GM18499 (cell line): ENCODE results near the gene ANK3.

Source experiments
- ATAC-seq: cut with Tn5 transposase; IDR thresholded peaks from one replicate; pipeline ENCODE4 v1.9.1; 2021; ENCODE audit warnings: moderate number of reproducible peaks; ENCODE audit not compliant: insufficient read depth, unreplicated experiment

ANK3 gene

DNA sequence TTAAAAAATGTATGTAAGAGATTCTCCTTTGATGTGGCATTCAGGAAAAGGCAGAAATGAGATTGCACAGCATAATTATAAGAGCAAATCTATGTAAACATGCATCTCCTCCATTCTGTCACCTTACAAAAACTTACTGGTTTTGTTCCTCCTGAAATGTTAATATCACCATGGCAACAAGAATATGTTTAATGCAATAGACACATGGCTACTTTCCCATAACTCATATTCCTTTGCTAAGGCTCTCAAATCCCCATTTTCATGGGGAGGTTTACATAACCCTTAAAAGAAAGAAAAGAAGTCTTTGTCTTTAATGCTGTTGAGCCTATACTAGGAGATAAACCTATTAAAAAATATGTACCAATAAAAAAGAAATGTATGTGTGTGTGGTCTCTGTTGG, 136.2 kb downstream of the ANK3 start:
- ATAC-seq: no peak

DNA sequence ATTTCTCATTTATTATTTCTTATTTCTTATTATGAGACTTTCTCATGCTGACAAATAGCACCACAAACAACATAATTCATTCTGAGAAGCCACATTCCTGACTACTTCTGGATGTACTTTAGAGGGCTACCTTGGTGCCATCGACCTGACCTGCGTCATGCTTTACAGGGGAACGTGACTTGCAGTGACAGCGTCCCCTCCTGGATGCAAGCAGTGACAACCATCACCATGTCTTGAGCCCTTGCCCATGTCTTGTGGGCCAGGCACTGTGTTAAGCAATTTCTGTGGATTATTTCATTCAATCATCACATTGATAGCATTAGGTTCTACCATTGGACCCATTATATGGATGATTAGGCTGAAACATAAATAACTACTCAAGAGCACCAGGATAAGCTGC, 137.0 kb downstream of the ANK3 start:
- no peak for ATAC-seq

DNA sequence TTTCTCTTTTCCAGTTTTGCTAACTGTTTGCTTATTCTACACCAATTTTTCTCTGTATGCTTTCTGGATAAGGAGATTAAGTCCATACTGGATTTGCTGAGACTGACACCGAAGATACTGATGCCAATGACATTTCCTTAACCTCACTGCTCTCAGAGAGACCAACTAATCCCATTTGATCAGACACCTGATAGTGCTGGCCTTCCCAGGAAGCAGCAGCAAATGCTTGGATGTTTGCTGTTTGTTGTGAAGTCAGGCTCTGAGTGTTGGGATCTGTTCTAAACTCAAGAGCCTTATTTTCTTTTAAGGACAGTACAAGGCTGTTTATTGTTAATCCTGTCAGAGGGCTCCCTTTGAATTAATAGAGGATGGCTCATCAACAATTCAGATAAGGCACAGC, 143.3 kb downstream of the ANK3 start:
- ATAC-seq: no peak

DNA sequence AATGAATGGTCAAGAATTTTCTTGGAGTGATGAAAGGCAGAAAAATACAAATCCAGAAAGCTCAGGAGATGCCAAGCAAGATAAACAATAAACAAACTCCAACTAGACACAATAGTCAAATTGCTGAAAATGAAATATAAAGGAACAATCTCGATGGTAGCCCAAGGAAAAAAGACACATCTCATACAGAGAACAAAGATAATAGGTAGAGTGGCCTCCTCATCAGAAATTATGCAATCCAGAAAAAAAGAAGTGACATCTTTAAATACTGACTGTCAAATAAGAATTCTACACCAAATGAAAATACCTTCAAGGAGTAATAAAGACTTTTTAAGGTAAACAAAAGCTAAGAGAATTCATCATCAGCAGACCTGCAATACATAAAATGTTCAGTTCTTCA, 150.4 kb downstream of the ANK3 start:
- ATAC-seq: no peak

DNA sequence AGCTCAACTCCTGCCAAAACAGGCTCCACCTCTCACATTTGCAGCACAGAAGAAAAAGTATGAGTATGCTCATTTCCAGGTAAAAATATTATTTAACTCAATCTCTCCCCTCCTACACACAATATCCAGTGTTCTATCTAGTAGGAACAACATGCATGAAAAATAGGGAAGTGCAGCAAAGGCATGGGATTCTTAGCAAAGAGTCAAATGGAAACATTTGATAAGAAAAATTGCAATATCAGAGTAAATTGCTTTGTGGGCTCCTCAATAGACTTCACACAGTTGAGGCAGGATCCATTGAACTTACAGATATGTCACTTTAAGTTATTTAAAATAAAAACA, 150.9 kb downstream of the ANK3 start:
- no peak for ATAC-seq

DNA sequence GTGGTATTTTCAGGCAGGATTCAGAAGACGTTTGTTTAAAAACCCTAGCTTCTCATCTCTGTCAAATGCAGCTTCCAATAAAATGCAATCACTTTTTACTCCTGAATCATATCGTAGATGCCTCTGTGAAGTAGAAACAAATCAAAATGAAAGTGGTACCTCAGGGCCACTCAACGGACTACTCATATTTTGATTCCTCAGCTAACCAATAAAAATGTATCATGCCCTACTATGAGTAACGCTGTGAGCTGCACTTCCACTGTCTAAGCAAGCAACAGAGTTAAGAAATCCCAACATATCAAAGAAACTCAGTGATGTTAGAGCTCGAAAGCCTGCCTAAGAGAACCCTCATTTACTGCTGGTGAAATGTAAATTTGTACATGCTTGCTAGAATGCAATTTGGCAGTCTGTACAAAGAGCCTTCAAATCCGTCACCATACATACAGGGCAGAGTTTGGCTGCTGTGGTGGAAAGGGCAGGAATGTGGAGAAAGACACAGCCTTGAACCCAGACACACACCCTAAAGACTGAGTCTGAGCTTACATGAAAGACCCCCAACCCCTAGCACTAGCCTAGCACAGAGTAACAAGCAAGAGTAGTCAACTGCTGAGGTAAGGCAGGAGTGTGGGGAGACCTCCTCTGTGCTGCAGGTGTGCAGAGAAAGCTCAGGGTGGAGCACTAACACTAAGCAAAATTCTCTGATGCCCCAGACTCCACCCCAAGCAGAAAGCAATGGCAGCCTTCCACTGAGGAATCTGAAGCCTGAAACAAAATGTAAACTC, 151.5 kb downstream of the ANK3 start:
- ATAC-seq: peak; percentile 28

DNA sequence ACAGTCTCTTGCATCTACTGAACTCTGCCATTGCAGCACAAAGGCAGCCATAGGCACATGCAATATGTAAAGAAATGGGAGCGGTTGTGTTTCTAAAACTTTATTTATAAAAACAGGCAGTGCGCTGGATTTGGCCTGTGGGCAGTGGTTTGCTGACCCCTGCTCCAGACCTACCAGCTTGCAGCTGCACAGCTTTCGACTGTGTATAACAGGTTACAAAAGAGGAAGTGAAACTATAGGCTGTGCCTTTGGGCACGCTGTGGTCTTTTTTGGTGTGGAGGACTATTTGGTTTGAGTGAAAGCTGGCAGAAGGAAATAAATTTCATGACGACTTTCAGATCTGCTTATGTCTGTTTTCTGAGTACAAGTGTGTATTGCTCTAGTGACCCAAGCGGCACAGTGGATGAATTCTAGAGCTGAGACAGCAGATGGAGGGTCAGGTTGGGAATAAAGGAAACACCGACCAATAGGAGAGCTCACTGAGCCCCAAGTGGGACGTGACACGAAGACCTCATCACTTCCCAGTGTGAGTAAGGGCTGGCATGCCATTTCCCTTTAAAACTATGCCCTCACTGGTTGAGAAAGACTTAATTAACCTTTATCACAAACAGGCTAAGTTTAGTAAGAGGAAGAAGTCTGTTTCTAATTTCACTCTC, 152.7 kb downstream of the ANK3 start:
- peak; percentile 97 for ATAC-seq

DNA sequence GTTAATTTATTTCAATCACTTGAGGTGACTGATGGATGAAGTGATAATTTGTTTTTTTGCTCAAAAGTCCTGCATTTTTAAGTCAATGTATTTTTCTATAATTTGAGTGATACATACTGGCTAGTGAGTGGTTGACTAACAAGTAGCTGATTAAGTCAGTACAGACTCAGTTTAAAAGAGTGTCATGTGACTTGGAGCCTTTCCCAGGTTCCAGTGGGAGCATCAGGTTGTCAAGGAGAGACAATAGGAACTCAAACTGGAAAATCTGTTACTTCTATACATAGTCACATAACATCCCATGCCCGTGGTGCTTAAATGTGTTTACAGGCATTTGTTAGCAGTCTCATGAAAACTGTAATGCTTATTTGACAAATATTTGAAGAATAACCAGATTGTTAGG, 154.7 kb downstream of the ANK3 start:
- no peak for ATAC-seq

DNA sequence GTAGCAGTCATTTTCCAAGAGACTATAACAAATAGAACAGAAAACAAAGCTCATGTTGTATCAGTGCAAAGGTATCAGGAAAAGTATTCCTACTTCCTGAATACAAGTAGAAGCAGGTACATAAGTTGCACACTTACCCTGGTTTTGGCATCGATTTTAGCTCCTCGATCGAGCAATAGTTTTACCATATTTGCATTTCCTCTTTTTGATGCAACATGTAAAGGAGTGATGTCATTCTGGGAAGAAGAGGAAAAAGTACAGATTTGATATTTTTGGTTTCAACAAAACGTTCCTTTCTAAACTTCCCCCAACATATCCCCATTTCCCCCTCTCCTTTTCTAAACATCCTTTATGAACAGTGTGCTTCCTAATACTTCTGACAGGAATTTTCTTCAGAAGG, 155.1 kb downstream of the ANK3 start:
- no peak for ATAC-seq

DNA sequence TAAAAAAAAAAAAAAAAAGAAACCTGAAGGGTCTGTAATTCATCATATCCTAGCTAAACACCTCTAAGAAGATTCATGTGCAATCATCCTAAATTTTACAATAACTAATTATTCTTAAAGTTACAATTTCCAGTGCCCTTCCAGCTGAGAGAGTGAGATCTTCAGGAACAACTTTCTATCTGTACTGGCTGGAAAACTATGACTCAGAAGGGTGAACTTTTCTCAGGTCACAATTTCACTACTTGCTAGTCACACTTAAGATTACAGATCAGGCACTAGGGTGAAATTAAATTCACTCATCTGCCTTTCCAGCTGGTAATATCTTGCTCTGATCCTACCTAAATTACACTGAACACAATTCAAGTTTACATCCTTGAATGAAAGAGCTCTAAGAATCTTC, 158.8 kb downstream of the ANK3 start:
- no peak for ATAC-seq

DNA sequence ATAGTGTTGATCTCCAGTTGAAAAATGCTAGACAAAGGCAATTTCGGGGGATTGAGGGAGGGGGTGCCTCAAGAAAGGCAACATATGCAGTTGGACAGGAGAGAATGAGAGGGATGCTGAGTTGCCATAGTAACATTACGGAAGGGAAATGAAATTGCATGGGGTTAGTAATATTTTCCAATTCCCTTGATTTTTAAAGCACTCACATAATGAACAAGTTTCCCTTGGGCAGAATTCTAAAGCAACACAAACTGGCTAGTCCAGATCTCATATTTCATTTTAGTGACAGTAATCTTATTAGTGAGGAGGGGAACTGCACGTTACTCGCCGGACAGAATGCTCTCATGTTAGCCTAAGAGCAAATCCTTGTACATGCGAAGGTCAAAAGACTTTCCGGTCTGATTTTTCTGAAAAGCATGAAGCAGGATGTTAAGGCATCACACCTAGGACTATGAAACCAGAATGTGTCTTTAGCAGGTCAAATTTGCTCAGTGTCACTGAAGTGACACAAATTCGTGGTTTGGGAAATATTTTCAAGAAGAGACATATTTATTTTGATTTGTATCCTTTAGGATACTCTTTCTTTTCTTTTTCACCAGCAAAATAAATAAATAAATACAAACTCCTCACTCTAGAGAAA, 165.5 kb downstream of the ANK3 start:
- ATAC-seq: no peak

DNA sequence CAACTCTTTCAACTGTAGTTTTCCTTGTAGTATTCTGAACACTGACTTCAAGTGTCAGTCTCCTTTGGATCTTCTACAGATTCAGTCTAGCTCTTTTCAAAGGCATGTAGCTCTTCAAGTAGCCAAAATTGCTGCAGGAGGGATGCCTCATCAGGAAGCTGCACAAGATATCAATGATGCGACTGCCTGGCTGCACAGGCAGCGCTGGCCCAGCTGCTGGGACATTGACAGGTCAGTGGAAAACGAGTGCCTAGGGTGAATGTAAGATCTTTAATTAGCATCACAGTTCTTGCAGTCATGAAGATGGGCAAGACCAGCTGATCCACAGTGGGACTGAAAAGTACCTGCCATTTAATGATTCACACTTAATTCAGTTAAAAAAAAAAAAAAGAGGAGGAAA, 167.6 kb downstream of the ANK3 start:
- no peak for ATAC-seq

DNA sequence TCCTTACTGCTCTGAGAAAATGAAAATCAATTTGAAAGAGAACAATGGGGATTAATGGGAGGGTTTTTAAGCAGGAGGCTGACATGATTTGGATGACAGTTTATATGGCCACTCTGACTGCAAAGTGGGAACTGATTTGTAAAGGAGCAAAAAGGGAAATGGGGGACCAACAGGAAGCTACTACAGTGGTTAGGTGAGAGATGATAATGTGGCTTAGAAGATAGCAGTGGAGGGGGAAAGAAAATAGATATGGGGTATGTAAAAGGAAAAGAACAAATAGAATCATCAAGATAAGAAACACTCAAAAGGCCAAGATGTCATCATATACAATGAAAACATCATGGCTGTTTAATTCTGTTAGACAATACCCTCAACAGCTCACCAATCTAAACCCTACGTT, 177.5 kb downstream of the ANK3 start:
- ATAC-seq: no peak

DNA sequence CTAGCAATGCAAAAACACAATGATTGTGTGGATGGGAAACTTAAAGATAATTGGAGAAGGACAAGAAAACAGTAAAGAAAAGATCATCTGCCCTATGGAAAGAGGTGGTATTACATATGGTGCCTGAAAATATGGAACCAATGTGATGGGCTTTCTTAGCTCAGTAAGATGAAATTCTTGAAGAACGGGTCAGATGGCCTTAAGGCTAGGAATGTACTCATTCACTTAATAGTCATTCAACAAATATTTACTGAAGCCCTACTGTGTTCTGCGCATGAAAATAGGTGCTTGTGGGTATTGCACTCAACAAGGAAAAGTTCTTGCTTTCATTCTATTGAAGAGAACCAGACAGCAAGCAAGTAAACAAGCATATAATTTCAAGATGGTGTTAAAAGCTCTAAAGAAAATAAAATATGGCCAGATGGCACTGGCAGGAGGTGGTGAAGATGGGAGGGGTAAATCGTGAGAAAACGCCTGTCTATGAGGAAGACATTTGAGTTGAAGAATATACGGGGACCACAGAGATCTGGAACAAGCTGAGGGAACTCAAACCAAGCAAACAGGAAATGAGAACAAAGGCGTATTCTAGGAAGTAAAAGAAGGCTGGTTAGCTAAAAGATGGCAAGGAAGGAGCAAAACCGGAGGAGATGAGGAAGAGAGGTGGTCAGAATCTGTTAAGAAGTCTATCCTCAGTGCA, 179.7 kb downstream of the ANK3 start:
- ATAC-seq: no peak

DNA sequence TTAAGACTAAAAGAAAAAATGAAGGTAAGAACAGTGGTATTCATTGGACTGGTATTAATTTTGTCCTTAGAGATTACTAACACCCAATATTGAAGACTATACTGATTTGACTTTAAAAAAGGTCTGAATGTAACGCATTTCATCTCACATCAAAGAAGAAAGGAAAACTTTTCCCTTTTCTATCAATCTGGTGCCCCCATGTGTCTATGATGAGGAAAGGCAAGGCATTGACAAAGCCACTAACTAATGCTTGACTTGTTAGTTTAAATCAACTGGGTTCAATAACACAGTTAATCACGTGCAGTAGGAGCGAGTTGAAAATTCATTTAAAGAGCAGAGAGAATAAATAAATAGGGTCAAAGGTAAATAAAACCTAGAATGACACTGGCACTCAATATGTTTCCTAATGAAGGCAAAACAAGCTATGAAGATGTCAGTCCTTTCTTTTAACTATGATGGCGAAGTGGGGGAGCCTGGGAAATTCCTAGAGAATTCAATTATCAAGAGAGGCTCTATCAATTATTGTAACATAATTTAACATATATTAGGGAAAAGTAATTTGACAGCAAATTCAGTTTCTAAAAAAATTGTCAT, 180.9 kb downstream of the ANK3 start:
- no peak for ATAC-seq

DNA sequence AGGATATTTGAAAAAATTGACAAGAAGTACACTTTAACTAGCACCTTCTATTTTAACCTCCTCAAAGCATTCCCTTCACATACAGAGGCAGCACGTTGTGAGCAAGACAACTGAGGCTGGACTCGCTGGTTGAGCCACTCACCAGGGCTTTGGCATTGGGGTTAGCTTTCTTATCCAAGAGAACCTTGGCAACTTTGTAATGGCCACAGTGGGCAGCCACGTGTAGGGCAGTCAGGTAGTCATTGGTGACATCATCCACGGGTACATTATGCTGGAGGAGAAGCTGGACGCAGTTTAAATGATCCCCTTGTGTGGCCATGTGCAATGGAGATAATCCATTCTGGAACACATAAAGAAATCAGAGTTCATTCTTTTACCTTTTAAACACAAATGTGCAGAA, 181.8 kb downstream of the ANK3 start:
- no peak for ATAC-seq

DNA sequence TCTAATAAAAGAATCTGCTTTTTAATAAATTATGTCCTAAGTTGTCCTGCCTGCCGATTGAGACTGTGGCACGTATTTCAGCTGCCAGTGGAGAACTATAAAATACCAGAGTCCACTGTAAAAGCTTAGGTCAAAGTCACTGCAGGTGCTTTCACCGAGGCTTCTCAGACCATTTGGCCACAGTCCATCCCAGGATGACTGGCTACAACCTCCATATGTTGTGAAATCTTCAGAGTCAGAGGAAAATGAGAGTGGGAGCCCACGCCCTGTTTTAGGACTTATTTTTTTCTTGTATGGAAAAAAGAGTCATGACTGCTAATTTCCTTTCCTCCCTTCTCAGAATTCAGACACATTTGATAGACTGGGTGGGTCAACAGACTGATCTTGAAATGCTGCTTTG, 182.9 kb downstream of the ANK3 start:
- no peak for ATAC-seq

DNA sequence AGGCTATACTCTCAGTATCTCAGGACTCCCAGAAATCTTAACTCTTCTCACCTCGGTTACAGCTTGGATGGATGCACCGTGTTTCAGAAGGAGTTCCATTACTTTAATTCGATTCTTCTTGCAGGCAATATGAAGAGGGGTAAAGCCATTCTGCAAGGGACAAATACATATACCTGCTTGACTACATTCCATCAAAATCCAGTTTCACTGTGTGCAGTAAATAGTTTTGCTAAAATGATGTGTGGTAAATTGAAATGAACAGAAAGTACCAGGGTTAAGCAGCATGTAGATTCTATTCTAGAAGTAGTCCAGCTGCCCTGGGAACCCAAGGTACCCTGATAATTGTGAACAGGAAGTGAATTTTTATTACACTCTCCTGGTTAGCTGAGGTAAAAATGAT, 183.9 kb downstream of the ANK3 start:
- ATAC-seq: no peak

DNA sequence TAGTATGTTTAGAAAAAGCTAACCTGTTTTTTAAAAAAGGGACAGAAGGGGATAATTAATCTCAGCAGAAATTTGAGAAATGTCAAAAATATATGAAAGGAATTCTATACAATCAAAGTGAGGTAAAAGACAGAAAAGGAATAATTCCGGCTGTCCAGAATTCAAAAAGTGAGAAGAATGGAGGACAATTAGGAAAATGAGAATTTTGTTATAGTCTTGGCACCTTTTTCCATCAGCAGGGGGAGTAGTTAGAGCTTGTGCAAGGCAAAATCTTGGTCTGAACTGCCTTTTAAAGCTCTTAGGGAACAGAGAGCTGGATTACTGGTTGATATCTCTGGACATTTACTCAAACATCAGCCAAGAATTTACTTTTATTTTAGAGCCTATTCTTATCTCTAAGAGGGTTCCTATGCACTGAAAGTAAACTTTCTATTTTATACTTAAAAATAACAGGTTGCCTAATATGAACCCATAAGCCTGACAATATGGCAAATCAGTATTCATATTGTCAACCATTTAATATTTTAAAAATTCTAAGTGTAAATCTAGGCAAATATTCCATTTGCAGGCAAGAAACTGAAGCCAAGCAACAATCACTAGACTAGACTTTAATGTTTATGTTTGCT, 185.6 kb downstream of the ANK3 start:
- ATAC-seq: no peak

DNA sequence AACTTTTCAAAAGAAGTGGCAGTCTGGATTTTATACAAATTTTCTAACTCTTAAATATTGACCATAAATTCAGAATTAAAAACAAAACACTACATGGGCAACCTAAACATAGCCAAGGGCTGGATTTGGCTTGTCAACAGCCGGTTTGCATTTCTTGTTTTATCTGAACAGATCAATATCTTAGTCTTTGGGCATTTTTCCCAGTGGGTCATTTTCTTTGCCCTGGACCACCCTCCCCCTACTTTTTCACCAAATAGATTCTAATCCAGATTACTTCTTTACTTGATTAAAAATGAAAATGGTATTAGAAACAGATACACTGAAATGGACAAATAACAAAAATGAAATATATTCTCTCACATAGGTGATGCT, 189.0 kb downstream of the ANK3 start:
- ATAC-seq: no peak
